OCI-LY3 (cell line): ENCODE data around the gene RPH3AL.

ENCODE experiments used
- CTCF ChIP-seq: fragments of 200-600, 300-600 bp; sonication (generic); IDR thresholded peaks from 2 replicates; pipeline ENCODE4 v1.5.1; 2014; ENCODE audit warnings: antibody characterized with exemption, low read length, low read depth
- EZH2phosphoT487 ChIP-seq: fragments of 200-600 bp; shearing (Covaris generic); IDR thresholded peaks from 2 replicates; pipeline ENCODE4 v1.6.1; 2018; ENCODE audit warnings: antibody characterized with exemption, mixed run types, low read depth

- TF ChIP-seq CTCF (no peak), EZH2phosphoT487 (no peak)
Measured at GRCh38 chr17:202501-202951, 150.1 kb downstream of the RPH3AL start.
